Gastrocnemius medialis (tissue), 4 donors: ENCODE results near the gene PDF. TPM values are rescaled to one million over a fixed set of nuclear protein-coding genes. Genes with fewer than 3 reads are reported as not detected.

Experiments
- ATAC-seq, 2 donors: fragments of 150-250 bp; one replicate each; pipeline ENCODE4 v1.9.1; 2016
- DNase-seq, 2 donors: peaks; one replicate each; pipeline ENCODE4 v3.0.0-alpha.2; 2019
- H3K27ac ChIP-seq, 4 donors: fragments of 200-600 bp; sonication (generic); 1 replicate in 1 of 4; 2 replicates in 3 of 4; pipeline ENCODE4 v1.5.1; 2016 to 2018; ENCODE audit warnings: mild to moderate bottlenecking in 2 of 4, moderate library complexity in 1 of 4
- H3K27me3 ChIP-seq, 3 donors: fragments of 200-600 bp; sonication (generic) in 2 of 3; 1 replicate in 1 of 3; 2 replicates in 2 of 3; pipeline versions ENCODE4 v1.5.1 to v1.6.0; 2016 to 2019; ENCODE audit warnings: mild to moderate bottlenecking in 1 of 3, moderate library complexity in 1 of 3
- H3K36me3 ChIP-seq, 2 donors: fragments of 200-600 bp; sonication (generic) in 1 of 2; one replicate each; pipeline ENCODE4 v1.5.1; 2017 to 2018
- H3K4me1 ChIP-seq, 2 donors: fragments of 200-600 bp; sonication (generic) in 1 of 2; one replicate each; pipeline ENCODE4 v1.5.1; 2016 to 2017; ENCODE audit warnings: mild to moderate bottlenecking in 2 of 2
- H3K4me3 ChIP-seq, 4 donors: fragments of 200-600 bp; sonication (generic) in 3 of 4; 1 replicate in 1 of 4; 2 replicates in 3 of 4; pipeline ENCODE4 v1.5.1; 2016 to 2019; ENCODE audit warnings: mild to moderate bottlenecking in 2 of 4
- H3K9me3 ChIP-seq, 3 donors: fragments of 200-600 bp; sonication (generic) in 2 of 3; 1 replicate in 1 of 3; 2 replicates in 2 of 3; pipeline ENCODE4 v1.5.1; 2016 to 2019
- CTCF ChIP-seq, 5 experiments: fragments of 450-650 bp in 3 of 5; fragments of 200-600 bp in 2 of 5; sonication (generic) in 2 of 5; IDR thresholded peaks in 4 of 5; conservative IDR thresholded peaks in 1 of 5; 1 replicate in 4 of 5; 2 replicates in 1 of 5; pipeline ENCODE4 v1.5.1; 2016 to 2019; ENCODE audit warnings: antibody characterized with exemption in 5 of 5, mild to moderate bottlenecking in 3 of 5, moderate library complexity in 3 of 5
- POLR2A ChIP-seq, 2 donors: fragments of 450-650 bp; IDR thresholded peaks; one replicate each; pipeline ENCODE4 v1.6.1; 2017; ENCODE audit warnings: antibody characterized with exemption in 2 of 2, mild to moderate bottlenecking in 2 of 2, moderate library complexity in 2 of 2
- in situ Hi-C, 4 donors: fragments of 200-750 bp; cut with MboI; loops; one replicate each; pipeline versions ENCODE4 v1.15.0 to v1.8.0; 2017; ENCODE audit warnings: low sequenced_read_pairs in 4 of 4
- intact Hi-C: fragments of 100-400 bp; cut with DNase I; formaldehyde crosslinking; loops from one replicate; pipeline ENCODE4 v1.15.1; 2023; ENCODE audit warnings: low total_unique reads
- total RNA-seq, 4 donors: library from RNA; depleted of rRNA; stranded (reverse); fragments of >200 nt; gene quantifications; one replicate each; pipeline versions ENCODE4 v1.1.0 to v1.2.3, GENCODE V29; 2016

PDF gene
- total RNA-seq, 4 donors from 2014 or later: 11.0 to 23.1 (median 16.8) TPM

GRCh38 chr16:69307091-69307490 lies 23.3 kb downstream of the PDF start:
- in situ Hi-C loops (no loop called here), intact Hi-C loops (no loop called here)
- Histone ChIP-seq H3K36me3 (no peaks in the 10 kb centered on the region), H3K4me3 (no peak overlapping the region), H3K27ac (no peak overlapping the region), H3K27me3 (no peaks in the 10 kb centered on the region), H3K4me1 (peaks cover 6 to 7% of the 10 kb centered on the region in 2 donors), H3K9me3 (no peaks in the 10 kb centered on the region)
- DNase-seq (no peak), ATAC-seq (no peak)
- no peak for TF ChIP-seq POLR2A (IDR thresholded peaks at IDR 0.05)
- TF ChIP-seq CTCF (IDR thresholded peaks at IDR 0.05 in 4 of 5, conservative IDR thresholded peaks at IDR 0.05 in 1 of 5): no peak

- no peak for TF ChIP-seq POLR2A (IDR thresholded peaks at IDR 0.05)
- TF ChIP-seq CTCF (IDR thresholded peaks at IDR 0.05 in 4 of 5, conservative IDR thresholded peaks at IDR 0.05 in 1 of 5): no peak
- Histone ChIP-seq H3K4me1 (peaks cover 3 to 4% of the 10 kb centered on the region in 2 donors), H3K9me3 (no peaks in the 10 kb centered on the region), H3K27ac (no peak overlapping the region), H3K4me3 (no peak overlapping the region), H3K36me3 (peaks cover 0 to 6% of the 10 kb centered on the region in 2 donors), H3K27me3 (no peaks in the 10 kb centered on the region)
- no peak for DNase-seq
- intact Hi-C loops: no loop called here
- no peak for ATAC-seq
- in situ Hi-C loops: no loop called here
Observed at GRCh38 chr16:69306031-69306430, 24.4 kb downstream of the PDF start.

GRCh38 chr16:69302301-69302700 lies 28.1 kb downstream of the PDF start:
- Histone ChIP-seq H3K36me3 (peaks cover 0 to 16% of the 10 kb centered on the region in 2 donors), H3K4me1 (no peaks in the 10 kb centered on the region), H3K4me3 (no peak overlapping the region), H3K27ac (no peak overlapping the region), H3K27me3 (no peaks in the 10 kb centered on the region), H3K9me3 (no peaks in the 10 kb centered on the region)
- TF ChIP-seq POLR2A (IDR thresholded peaks at IDR 0.05): no peak
- no peak for TF ChIP-seq CTCF (IDR thresholded peaks at IDR 0.05 in 4 of 5, conservative IDR thresholded peaks at IDR 0.05 in 1 of 5)
- in situ Hi-C loops (no loop called here), intact Hi-C loops (no loop called here)
- no peak for DNase-seq
- ATAC-seq: no peak

GRCh38 chr16:69301861-69302260 lies 28.5 kb downstream of the PDF start:
- ATAC-seq: no peak
- TF ChIP-seq POLR2A (IDR thresholded peaks at IDR 0.05) (no peak), CTCF (IDR thresholded peaks at IDR 0.05 in 4 of 5, conservative IDR thresholded peaks at IDR 0.05 in 1 of 5) (no peak)
- H3K27me3 ChIP-seq: no peaks in the 10 kb centered on the region
- in situ Hi-C loops: no loop called here
- no peak overlapping the region for H3K27ac ChIP-seq
- DNase-seq: no peak
- intact Hi-C loops: no loop called here
- H3K9me3 ChIP-seq: no peaks in the 10 kb centered on the region
- H3K4me3 ChIP-seq: no peak overlapping the region
- H3K4me1 ChIP-seq: no peaks in the 10 kb centered on the region
- H3K36me3 ChIP-seq: peaks cover 0 to 16% of the 10 kb centered on the region in 2 donors

GRCh38 chr16:69301187-69301586 lies 29.2 kb downstream of the PDF start:
- ATAC-seq (no peak), DNase-seq (no peak)
- intact Hi-C loops (no loop called here), in situ Hi-C loops (no loop called here)
- Histone ChIP-seq H3K36me3 (peaks cover 0 to 16% of the 10 kb centered on the region in 2 donors), H3K4me1 (no peaks in the 10 kb centered on the region), H3K27me3 (no peaks in the 10 kb centered on the region), H3K27ac (no peak overlapping the region), H3K4me3 (no peak overlapping the region), H3K9me3 (no peaks in the 10 kb centered on the region)
- TF ChIP-seq CTCF (IDR thresholded peaks at IDR 0.05 in 4 of 5, conservative IDR thresholded peaks at IDR 0.05 in 1 of 5): no peak
- no peak for TF ChIP-seq POLR2A (IDR thresholded peaks at IDR 0.05)
